A549 (cell line): ENCODE measurements around the gene AURKA. TPM values are rescaled to one million over a fixed set of nuclear protein-coding genes. Genes with fewer than 3 reads are reported as not detected.

Experiments used
- ATAC-seq, 2 experiments: fragments of 200-7000 bp in 1 of 2; fragments of >200 bp in 1 of 2; cut with Nextera tagmentation in 1 of 2; cut with Tn5 transposase in 1 of 2; 3 replicates each; pipeline versions ENCODE4 v1.8.0 to v1.9.1; 2018 to 2020; ENCODE audit warnings: mild to moderate bottlenecking in 1 of 2, moderate library complexity in 1 of 2
- CTCF ChIA-PET: fragments of 300-600 bp; sonication (Branson Sonifier 250); formaldehyde crosslinking; extraction: SDS; loops from one replicate; lab custom pipeline; 2021; ENCODE audit warnings: antibody characterized with exemption, inconsistent platforms; lab: Yijun Ruan, JAX
- POLR2A ChIA-PET: fragments of 350-600 bp; formaldehyde crosslinking; extraction: SDS; loops from one replicate; lab custom pipeline; 2021; ENCODE audit warnings: antibody characterized with exemption, inconsistent platforms; lab: Yijun Ruan, JAX
- DNase-seq, 2 experiments: peaks; one replicate each; pipeline versions ENCODE4 v3.0.0 to v3.0.0-alpha.2; 2011 to 2016; ENCODE audit warnings: low read depth in 1 of 2, low spot score in 1 of 2
- FAIRE-seq: peaks from 2 replicates; lab custom pipeline; 2011; peaks lifted over from hg19 to GRCh38; lab: Jason Lieb, UNC
- H3K27ac ChIP-seq, 2 experiments: fragments of >200 bp; sonication (Bioruptor Twin); formaldehyde crosslinking; 3 replicates each; pipeline ENCODE4 v1.5.1; 2016 to 2017
- H3K4me1 ChIP-seq: fragments of >200 bp; sonication (Bioruptor Twin); formaldehyde crosslinking; 3 replicates; pipeline ENCODE4 v1.6.1; 2016
- H3K4me2 ChIP-seq: fragments of >200 bp; sonication (Bioruptor Twin); formaldehyde crosslinking; 3 replicates; pipeline ENCODE4 v1.6.1; 2016
- H3K4me3 ChIP-seq: fragments of >200 bp; sonication (Bioruptor Twin); formaldehyde crosslinking; 3 replicates; pipeline ENCODE4 v1.5.1; 2016
- H3K9me3 ChIP-seq: fragments of >200 bp; sonication (Bioruptor Twin); formaldehyde crosslinking; 3 replicates; pipeline ENCODE4 v1.6.1; 2016
- BHLHE40 ChIP-seq: IDR thresholded peaks from 2 replicates; pipeline ENCODE4 v1.6.1; 2012; ENCODE audit warnings: low read depth, low read length, inconsistent platforms
- CBX2 ChIP-seq: fragments of 200-600 bp; sonication (generic); IDR thresholded peaks from 2 replicates; pipeline ENCODE4 v1.6.1; 2016; ENCODE audit warnings: low read depth, mild to moderate bottlenecking, borderline replicate concordance
- CBX8 ChIP-seq: fragments of 200-600 bp; sonication (generic); IDR thresholded peaks from 2 replicates; pipeline ENCODE4 v1.6.1; 2016
- CEBPB ChIP-seq, 2 experiments: fragments of >200 bp in 1 of 2; sonication (Bioruptor Twin) in 1 of 2; formaldehyde crosslinking in 1 of 2; IDR thresholded peaks; 2 replicates each; pipeline ENCODE4 v1.6.1; 2012 to 2016
- EHF ChIP-seq: fragments of 250-450 bp; sonication (Bioruptor Pico); IDR thresholded peaks from 2 replicates; pipeline ENCODE4 v1.5.0; 2020; ENCODE audit warnings: mild to moderate bottlenecking
- EHMT2 ChIP-seq: fragments of 200-600 bp; sonication (generic); IDR thresholded peaks from 2 replicates; pipeline ENCODE4 v1.6.1; 2016; ENCODE audit warnings: antibody characterized with exemption, low read depth, mild to moderate bottlenecking, moderate library complexity
- FOSB ChIP-seq: fragments of 250-450 bp; sonication (Bioruptor Pico); IDR thresholded peaks from 2 replicates; pipeline ENCODE4 v1.5.0; 2020; ENCODE audit warnings: mild to moderate bottlenecking, moderate library complexity
- FOSL2 ChIP-seq, 2 experiments: fragments of 450-650 bp in 1 of 2; fragments of >200 bp in 1 of 2; sonication (Bioruptor Twin) in 1 of 2; formaldehyde crosslinking; IDR thresholded peaks; 2 replicates each; pipeline versions ENCODE4 v1.5.0 to v1.6.1; 2016 to 2020; ENCODE audit warnings: mild to moderate bottlenecking in 1 of 2, moderate library complexity in 1 of 2
- HDAC2 ChIP-seq: fragments of 200-600 bp; sonication (generic); IDR thresholded peaks from 2 replicates; pipeline ENCODE4 v1.6.1; 2016
- HMGXB4 ChIP-seq: fragments of 250-450 bp; sonication (Bioruptor Pico); IDR thresholded peaks from 2 replicates; pipeline ENCODE4 v1.5.0; 2021; ENCODE audit warnings: mild to moderate bottlenecking, moderate library complexity, borderline replicate concordance
- HOXB5 ChIP-seq: fragments of 250-450 bp; sonication (Bioruptor Pico); IDR thresholded peaks from 2 replicates; pipeline ENCODE4 v1.5.0; 2020; ENCODE audit warnings: mild to moderate bottlenecking, moderate library complexity
- JUNB ChIP-seq: fragments of >200 bp; sonication (Bioruptor Twin); formaldehyde crosslinking; IDR thresholded peaks from 2 replicates; pipeline ENCODE4 v1.6.1; 2016
- MAFK ChIP-seq: fragments of 450-650 bp; IDR thresholded peaks from 2 replicates; pipeline ENCODE4 v1.6.1; 2014; ENCODE audit not compliant: partially characterized antibody
- MAZ ChIP-seq: fragments of 150-350 bp; IDR thresholded peaks from 2 replicates; pipeline ENCODE4 v1.6.1; 2014; ENCODE audit warnings: antibody characterized with exemption, low read depth, low read length, borderline replicate concordance
- NFE2L2 ChIP-seq: fragments of 150-350 bp; conservative IDR thresholded peaks from 2 replicates; pipeline ENCODE4 v1.6.1; 2014; ENCODE audit warnings: low read length
- NR3C1 ChIP-seq: fragments of >200 bp; sonication (Bioruptor Twin); formaldehyde crosslinking; IDR thresholded peaks from 3 replicates; pipeline ENCODE4 v1.6.1; 2017
- PHF8 ChIP-seq: fragments of 200-600 bp; sonication (generic); IDR thresholded peaks from 2 replicates; pipeline ENCODE4 v1.6.1; 2016; ENCODE audit warnings: low read depth, mild to moderate bottlenecking, antibody characterized with exemption, moderate library complexity, borderline replicate concordance
- POLR2AphosphoS2 ChIP-seq: conservative IDR thresholded peaks from 2 replicates; pipeline ENCODE4 v1.6.1; 2012; ENCODE audit warnings: low read length, improper control_type of control experiment, inconsistent platforms
- RNF2 ChIP-seq: fragments of 200-600 bp; sonication (generic); IDR thresholded peaks from 2 replicates; pipeline ENCODE4 v1.6.1; 2016; ENCODE audit warnings: low read depth, mild to moderate bottlenecking, antibody characterized with exemption, moderate library complexity, borderline replicate concordance
- TP53 ChIP-seq: fragments of 250-450 bp; sonication (Bioruptor Pico); IDR thresholded peaks from 2 replicates; pipeline ENCODE4 v1.5.0; 2021; ENCODE audit warnings: mild to moderate bottlenecking, moderate library complexity
- USF2 ChIP-seq: fragments of 450-650 bp; IDR thresholded peaks from 2 replicates; pipeline ENCODE4 v1.6.1; 2014; ENCODE audit warnings: antibody characterized with exemption
- ZFP36 ChIP-seq: fragments of 450-650 bp; IDR thresholded peaks from 2 replicates; pipeline ENCODE4 v1.6.1; 2014; ENCODE audit warnings: borderline replicate concordance; ENCODE audit not compliant: partially characterized antibody
- ZNF302 ChIP-seq: fragments of 250-450 bp; sonication (Bioruptor Pico); IDR thresholded peaks from 2 replicates; pipeline ENCODE4 v1.9.0; 2021; ENCODE audit warnings: inconsistent platforms, mild to moderate bottlenecking, moderate library complexity
- ZSCAN20 ChIP-seq: fragments of 250-450 bp; sonication (Bioruptor Pico); IDR thresholded peaks from 2 replicates; pipeline ENCODE4 v1.8.0; 2022; ENCODE audit warnings: mild to moderate bottlenecking, moderate library complexity
- WGBS: methylation state at CpG from one replicate; pipeline ENCODE4 v1.1.6; 2017; ENCODE audit errors: missing lambda C conversion rate; 5-methylcytosine and 5-hydroxymethylcytosine counted together
- polyA plus RNA-seq, 4 experiments: library from polyadenylated mRNA; depleted of rRNA in 3 of 4; stranded (reverse); fragments of >200 nt; fragmentation: RNase III in 1 of 4; extraction: RNeasy Plus Mini Kit Qiagen cat#74134 plus additional on column Dnase treatment in 1 of 4; gene quantifications; 2 replicates in 3 of 4; 3 replicates in 1 of 4; pipeline ENCODE4 v1.2.3, GENCODE V29; 2011 to 2017
- TF ChIP-seq, protein P1 (sequence below): fragments of 150-350 bp; IDR thresholded peaks from 2 replicates; pipeline ENCODE4 v1.6.1; 2014; ENCODE audit warnings: low read depth, mild to moderate bottlenecking, low read length
- TF ChIP-seq, protein P2 (sequence below): IDR thresholded peaks from 2 replicates; pipeline ENCODE4 v1.6.1; 2012
- TF ChIP-seq, protein P3 (sequence below): IDR thresholded peaks from 2 replicates; pipeline ENCODE4 v1.6.1; 2012; ENCODE audit warnings: low read depth, borderline replicate concordance
- TF ChIP-seq, protein P4 (sequence below): fragments of >200 bp; sonication (Bioruptor Twin); formaldehyde crosslinking; IDR thresholded peaks from 3 replicates; pipeline ENCODE4 v1.5.1; 2016

The AURKA gene
- polyA plus RNA-seq, 2 of the 4 experiments (the other 2 are of a cell fraction), result 117 to 123 TPM

- TF ChIP-seq CBX8 (no peak), PHF8 (no peak), TP53 (no peak), CEBPB (IDR thresholded peaks at IDR 0.05) (no peak), BHLHE40 (no peak), EHF (CRISPR knock-in tag) (no peak), HDAC2 (no peak), RNF2 (no peak)
- TF ChIP-seq, protein P1, sequence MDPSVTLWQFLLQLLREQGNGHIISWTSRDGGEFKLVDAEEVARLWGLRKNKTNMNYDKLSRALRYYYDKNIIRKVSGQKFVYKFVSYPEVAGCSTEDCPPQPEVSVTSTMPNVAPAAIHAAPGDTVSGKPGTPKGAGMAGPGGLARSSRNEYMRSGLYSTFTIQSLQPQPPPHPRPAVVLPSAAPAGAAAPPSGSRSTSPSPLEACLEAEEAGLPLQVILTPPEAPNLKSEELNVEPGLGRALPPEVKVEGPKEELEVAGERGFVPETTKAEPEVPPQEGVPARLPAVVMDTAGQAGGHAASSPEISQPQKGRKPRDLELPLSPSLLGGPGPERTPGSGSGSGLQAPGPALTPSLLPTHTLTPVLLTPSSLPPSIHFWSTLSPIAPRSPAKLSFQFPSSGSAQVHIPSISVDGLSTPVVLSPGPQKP, result no peak
- POLR2A ChIA-PET, result no interaction called here
- H3K4me1 ChIP-seq, result peaks cover 13% of the 10 kb centered on the region; the same call in 2 of the 3 replicates
- H3K4me2 ChIP-seq, result no peak overlapping the region
- no peak for FAIRE-seq
- CTCF ChIA-PET, result no interaction called here
- no peaks in the 10 kb centered on the region for H3K9me3 ChIP-seq
- H3K4me3 ChIP-seq, result no peak overlapping the region
- DNase-seq, result no peak
- H3K27ac ChIP-seq, result no peak overlapping the region
- no peak for ATAC-seq
These were observed 34.9 kb upstream of the AURKA start for GRCh38 chr20:56426926-56427325.

GRCh38 chr20:56426026-56426425 is 34.0 kb upstream of the AURKA start:
- no peak for ATAC-seq
- Histone ChIP-seq H3K4me1 (peaks cover 13% of the 10 kb centered on the region; the same call in 2 of the 3 replicates), H3K4me2 (no peak overlapping the region), H3K4me3 (no peak overlapping the region), H3K27ac (no peak overlapping the region), H3K9me3 (no peaks in the 10 kb centered on the region)
- POLR2A ChIA-PET, result no interaction called here
- no peak for TF ChIP-seq HMGXB4
- TF ChIP-seq HOXB5 (CRISPR knock-in tag), result no peak
- TF ChIP-seq POLR2AphosphoS2, result no peak
- TF ChIP-seq, protein P2, sequence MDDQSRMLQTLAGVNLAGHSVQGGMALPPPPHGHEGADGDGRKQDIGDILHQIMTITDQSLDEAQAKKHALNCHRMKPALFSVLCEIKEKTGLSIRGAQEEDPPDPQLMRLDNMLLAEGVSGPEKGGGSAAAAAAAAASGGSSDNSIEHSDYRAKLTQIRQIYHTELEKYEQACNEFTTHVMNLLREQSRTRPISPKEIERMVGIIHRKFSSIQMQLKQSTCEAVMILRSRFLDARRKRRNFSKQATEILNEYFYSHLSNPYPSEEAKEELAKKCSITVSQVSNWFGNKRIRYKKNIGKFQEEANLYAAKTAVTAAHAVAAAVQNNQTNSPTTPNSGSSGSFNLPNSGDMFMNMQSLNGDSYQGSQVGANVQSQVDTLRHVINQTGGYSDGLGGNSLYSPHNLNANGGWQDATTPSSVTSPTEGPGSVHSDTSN, result no peak
- no peak for TF ChIP-seq RNF2
- TF ChIP-seq MAZ, result no peak
- no peak for TF ChIP-seq NR3C1
- no peak for TF ChIP-seq HDAC2
- no peak for TF ChIP-seq EHMT2
- TF ChIP-seq ZNF302 (CRISPR knock-in tag), result no peak
- TF ChIP-seq, protein P3, sequence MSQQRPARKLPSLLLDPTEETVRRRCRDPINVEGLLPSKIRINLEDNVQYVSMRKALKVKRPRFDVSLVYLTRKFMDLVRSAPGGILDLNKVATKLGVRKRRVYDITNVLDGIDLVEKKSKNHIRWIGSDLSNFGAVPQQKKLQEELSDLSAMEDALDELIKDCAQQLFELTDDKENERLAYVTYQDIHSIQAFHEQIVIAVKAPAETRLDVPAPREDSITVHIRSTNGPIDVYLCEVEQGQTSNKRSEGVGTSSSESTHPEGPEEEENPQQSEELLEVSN, result no peak
- no peak for DNase-seq
- CTCF ChIA-PET, result interaction anchor here (0.8 kb wide), 1 partner anchor 29 kb away, joined by 3 read pairs; no protein-coding TSS in a partner anchor
- no peak for FAIRE-seq
- WGBS, result 81% methylated on average over 9 of the region's 9 CpGs

GRCh38 chr20:56424931-56425330 is 32.9 kb upstream of the AURKA start:
- POLR2A ChIA-PET, result no interaction called here
- no peak for FAIRE-seq
- H3K4me3 ChIP-seq, result no peak overlapping the region
- no CpG with 5 or more reads among the region's 1 CpG for WGBS
- H3K9me3 ChIP-seq, result no peaks in the 10 kb centered on the region
- TF ChIP-seq ZFP36, result no peak
- TF ChIP-seq JUNB, result no peak
- TF ChIP-seq, protein P4, sequence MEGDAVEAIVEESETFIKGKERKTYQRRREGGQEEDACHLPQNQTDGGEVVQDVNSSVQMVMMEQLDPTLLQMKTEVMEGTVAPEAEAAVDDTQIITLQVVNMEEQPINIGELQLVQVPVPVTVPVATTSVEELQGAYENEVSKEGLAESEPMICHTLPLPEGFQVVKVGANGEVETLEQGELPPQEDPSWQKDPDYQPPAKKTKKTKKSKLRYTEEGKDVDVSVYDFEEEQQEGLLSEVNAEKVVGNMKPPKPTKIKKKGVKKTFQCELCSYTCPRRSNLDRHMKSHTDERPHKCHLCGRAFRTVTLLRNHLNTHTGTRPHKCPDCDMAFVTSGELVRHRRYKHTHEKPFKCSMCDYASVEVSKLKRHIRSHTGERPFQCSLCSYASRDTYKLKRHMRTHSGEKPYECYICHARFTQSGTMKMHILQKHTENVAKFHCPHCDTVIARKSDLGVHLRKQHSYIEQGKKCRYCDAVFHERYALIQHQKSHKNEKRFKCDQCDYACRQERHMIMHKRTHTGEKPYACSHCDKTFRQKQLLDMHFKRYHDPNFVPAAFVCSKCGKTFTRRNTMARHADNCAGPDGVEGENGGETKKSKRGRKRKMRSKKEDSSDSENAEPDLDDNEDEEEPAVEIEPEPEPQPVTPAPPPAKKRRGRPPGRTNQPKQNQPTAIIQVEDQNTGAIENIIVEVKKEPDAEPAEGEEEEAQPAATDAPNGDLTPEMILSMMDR, result no peak
- TF ChIP-seq FOSB (CRISPR knock-in tag), result no peak
- TF ChIP-seq USF2, result no peak
- no peak for TF ChIP-seq TP53
- no peak for TF ChIP-seq NFE2L2
- TF ChIP-seq MAZ, result no peak
- no peak for TF ChIP-seq CEBPB (IDR thresholded peaks at IDR 0.05)
- no peak for TF ChIP-seq MAFK
- no peak for TF ChIP-seq CBX2
- no peak for TF ChIP-seq FOSL2 (IDR thresholded peaks at IDR 0.05)
- no peak for TF ChIP-seq FOSL2 (CRISPR knock-in tag; IDR thresholded peaks at IDR 0.05)
- TF ChIP-seq ZSCAN20 (CRISPR knock-in tag), result no peak
- H3K27ac ChIP-seq, result no peak overlapping the region
- DNase-seq, result no peak
- CTCF ChIA-PET, result interaction anchor here (0.6 kb wide), 1 partner anchor 10 kb away, joined by 3 read pairs; no protein-coding TSS in a partner anchor
- no peak for ATAC-seq
- peaks cover 13% of the 10 kb centered on the region; the same call in 2 of the 3 replicates for H3K4me1 ChIP-seq
- H3K4me2 ChIP-seq, result no peak overlapping the region
